ENCODE data around the gene ZC3H4.
"Not testable (repeated sequence)": the region's sequence is repeated elsewhere in the genome, so short reads cannot be mapped to it uniquely, and the experiment has no call there.

ZC3H4 gene

DNA sequence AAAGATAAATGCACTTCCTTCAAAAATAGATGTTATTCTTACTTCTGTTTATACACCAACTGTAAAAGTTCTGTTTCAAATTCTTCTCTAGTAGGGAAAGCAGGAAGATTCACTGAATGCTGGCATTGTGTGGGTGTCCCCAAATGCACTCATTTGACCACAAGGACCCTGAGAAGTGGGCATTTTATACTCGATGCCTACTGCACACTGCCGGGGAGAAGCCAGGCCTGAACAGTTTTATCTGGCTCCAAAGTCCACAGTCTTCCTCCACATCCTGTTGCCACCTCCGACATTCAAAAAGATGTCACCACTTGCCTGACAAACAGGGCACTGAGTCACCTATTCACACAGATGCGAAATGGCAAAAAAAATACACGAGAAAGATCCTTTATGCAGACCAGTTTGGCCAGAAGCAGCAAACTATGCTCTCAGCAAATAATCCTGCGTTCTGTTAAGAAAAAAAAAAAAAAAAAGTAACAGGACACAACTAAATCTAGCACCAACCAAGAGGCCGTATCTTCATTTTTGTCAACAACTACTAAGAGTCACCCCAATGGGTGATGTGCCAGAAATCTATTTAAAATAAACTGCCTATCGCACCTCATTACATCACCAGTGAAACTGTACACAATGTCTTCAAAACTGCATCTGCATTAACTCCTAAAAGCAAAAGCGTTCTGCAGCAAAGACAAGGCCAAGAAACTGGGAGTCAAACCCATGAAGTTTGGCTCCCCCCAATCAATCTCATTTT is 6.2 kb downstream of the ZC3H4 start:
- no peak for DNase-seq (ENCODE audit: low read depth)

DNA sequence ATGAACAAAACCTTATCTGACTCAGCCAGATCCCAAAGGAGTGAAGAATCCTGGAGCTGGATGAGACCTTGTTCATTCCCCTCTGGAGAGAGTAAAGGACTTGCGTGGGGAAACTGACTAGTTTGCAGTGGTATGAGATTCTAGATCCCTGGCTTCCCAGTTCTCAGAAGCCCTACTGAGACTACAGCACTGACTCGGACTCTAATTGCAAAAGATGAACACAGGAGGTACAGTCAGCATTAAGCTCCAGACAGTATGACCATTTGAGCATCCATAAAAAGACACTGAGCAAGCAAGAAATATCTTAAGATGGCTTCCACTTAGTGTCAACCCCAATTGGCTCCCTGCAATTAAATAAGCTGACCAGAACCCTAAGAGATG is 6.8 kb downstream of the ZC3H4 start:
- TF ChIP-seq, protein P1, sequence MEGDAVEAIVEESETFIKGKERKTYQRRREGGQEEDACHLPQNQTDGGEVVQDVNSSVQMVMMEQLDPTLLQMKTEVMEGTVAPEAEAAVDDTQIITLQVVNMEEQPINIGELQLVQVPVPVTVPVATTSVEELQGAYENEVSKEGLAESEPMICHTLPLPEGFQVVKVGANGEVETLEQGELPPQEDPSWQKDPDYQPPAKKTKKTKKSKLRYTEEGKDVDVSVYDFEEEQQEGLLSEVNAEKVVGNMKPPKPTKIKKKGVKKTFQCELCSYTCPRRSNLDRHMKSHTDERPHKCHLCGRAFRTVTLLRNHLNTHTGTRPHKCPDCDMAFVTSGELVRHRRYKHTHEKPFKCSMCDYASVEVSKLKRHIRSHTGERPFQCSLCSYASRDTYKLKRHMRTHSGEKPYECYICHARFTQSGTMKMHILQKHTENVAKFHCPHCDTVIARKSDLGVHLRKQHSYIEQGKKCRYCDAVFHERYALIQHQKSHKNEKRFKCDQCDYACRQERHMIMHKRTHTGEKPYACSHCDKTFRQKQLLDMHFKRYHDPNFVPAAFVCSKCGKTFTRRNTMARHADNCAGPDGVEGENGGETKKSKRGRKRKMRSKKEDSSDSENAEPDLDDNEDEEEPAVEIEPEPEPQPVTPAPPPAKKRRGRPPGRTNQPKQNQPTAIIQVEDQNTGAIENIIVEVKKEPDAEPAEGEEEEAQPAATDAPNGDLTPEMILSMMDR (conservative IDR thresholded peaks at IDR 0.05; ENCODE audit: low read depth, low read length) = no peak
- DNase-seq (ENCODE audit: low read depth) = no peak
- H3K4me3 ChIP-seq (ENCODE audit: low read length) = no peak overlapping the region

More for the DNA sequence above, 6.2 kb downstream of the ZC3H4 start:
- no peak overlapping the region for H3K4me3 ChIP-seq (ENCODE audit: low read length)
- TF ChIP-seq, protein P1 (conservative IDR thresholded peaks at IDR 0.05; ENCODE audit: low read depth, low read length) = no peak

DNA sequence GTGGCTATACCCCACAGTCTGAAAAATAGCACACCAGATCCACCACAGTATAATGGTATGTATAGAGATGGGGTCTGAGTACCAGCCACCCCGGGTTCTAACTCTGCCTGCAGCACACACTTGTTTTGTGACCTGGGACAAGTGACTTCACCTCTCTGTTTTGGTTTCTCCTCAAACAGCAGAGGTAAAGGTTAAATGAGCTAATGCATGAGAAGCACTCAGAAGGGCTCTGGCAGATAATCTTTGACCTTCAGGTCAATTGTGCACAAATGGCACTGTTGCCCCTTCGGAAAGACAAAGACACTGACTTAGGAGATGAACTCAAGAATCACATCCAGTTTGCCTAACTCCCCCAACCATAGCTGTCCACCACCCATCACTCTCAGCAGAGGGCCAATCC is 7.7 kb downstream of the ZC3H4 start:
- no peak overlapping the region for H3K4me3 ChIP-seq (ENCODE audit: low read length)
- TF ChIP-seq, protein P1 (conservative IDR thresholded peaks at IDR 0.05; ENCODE audit: low read depth, low read length) = no peak
- no peak for DNase-seq (ENCODE audit: low read depth)

DNA sequence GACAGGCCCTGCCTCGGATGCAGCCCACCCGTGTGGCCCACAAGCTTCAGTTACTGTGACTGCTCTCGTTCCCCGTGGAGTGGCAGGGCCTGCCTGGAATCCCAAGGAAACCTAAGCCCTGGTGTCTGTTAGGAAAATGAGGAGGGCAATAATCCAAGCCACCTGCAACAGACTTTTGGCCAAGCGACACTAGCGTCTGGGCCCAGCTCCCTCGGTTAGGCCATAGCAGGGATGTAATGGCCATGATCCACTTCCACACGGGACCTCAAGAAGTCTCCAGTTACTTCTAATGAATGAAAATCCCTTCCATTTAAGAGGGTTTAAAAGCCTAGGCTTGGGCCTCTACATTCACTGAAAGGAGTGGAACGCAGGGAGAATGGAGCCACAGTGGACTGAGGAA is 8.9 kb downstream of the ZC3H4 start:
- TF ChIP-seq, protein P1 (conservative IDR thresholded peaks at IDR 0.05; ENCODE audit: low read depth, low read length) = no peak
- H3K4me3 ChIP-seq (ENCODE audit: low read length) = no peak overlapping the region
- DNase-seq (ENCODE audit: low read depth) = no peak

DNA sequence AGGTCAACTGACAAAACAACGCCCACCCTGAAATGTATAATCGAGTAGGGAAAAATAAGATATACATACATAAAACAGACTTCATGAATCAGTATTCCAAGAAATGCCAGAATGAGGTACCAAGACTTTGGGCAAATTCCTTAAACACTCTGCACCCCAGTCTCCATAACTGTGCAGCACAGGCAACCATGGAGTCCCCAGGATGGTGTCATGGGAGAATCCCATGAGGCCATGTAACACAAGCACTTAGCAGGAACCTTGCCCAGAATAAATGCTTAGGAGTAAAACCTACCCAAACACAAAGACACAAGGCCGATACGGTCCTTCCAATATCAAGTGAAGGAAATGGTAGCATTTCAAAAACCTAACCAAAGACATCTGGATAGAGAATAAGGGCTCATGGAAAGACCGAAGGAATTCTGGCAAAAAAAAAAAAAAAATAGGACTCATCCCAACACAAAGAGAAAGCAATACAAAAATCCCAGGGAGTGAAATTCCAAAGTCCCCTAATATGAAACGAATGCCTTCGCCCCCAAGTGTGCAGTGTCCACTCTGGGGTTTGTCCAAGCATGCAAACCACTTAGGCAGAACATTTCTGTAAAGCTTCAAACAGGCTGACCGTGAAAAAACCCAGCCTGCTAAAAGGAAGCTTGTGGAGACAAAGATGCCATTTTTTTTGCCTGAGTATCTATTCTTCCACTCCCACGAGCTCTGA is 11.1 kb downstream of the ZC3H4 start:
- TF ChIP-seq, protein P1 (conservative IDR thresholded peaks at IDR 0.05; ENCODE audit: low read depth, low read length) = no peak
- H3K4me3 ChIP-seq (ENCODE audit: low read length) = no peak overlapping the region
- no peak for DNase-seq (ENCODE audit: low read depth)

DNA sequence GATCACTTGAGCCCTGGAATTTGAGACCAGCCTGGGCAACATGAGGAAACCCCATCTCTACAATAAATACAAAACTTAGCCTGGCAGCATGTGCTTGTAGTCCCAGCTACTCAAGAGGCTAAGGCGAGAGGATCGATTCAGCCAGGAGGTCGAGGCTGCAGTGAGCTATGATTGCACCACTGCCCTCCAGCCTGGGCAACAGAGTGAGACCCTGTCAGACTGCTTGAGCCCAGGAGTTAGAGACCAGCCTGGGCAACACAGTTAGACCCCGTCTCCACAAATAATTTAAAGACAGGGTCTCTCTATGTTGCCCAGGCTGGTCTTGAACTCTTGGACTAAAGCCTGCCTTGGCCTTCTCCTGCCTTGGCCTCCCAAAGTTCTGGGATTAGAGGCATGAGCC is 12.5 kb downstream of the ZC3H4 start:
- DNase-seq (ENCODE audit: low read depth); H3K4me3 ChIP-seq (ENCODE audit: low read length): not testable (repeated sequence)

DNA sequence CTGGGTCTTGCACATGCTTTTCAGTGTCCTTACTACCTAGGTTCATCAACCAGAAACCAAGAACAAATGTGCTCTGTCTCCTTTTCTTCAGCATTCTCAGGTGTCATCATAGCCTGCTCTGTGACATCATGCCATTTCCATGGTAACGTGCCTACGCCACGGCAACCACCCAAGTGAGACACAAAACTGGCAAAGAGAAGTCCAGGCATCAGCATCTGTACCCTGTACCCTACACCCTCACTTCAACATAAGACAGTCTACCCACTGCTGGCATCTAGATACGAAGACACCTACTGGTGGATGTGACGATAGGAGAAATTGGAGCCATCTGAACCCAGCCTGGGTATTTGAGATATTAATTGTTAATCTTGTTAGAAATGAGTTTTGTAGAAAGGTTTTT is 13.3 kb downstream of the ZC3H4 start:
- no peak overlapping the region for H3K4me3 ChIP-seq (ENCODE audit: low read length)
- TF ChIP-seq, protein P1 (conservative IDR thresholded peaks at IDR 0.05; ENCODE audit: low read depth, low read length) = no peak
- no peak for DNase-seq (ENCODE audit: low read depth)
